ENCODE data around the gene KCNQ4. TPM values are rescaled to one million over a fixed set of nuclear protein-coding genes. Genes with fewer than 3 reads are reported as not detected.

The KCNQ4 gene
- total RNA-seq, 1 experiment from 2014 or later, result not detected

DNA sequence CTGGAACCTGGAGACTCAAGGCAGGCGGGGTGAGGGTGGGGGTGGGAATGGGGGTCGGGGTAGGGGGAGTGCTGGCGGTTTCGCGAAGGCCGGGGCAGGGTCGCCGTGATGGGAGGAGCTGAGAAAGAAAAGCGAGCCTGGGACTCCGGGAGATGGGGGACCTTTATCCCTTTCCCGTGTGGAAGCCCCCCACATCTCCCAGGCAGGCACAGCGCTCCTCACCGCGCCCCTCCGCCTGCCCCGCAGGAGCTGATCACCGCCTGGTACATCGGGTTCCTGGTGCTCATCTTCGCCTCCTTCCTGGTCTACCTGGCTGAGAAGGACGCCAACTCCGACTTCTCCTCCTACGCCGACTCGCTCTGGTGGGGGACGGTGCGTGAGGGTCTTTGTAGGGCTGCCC lies 35.5 kb downstream of the KCNQ4 start:
- TF ChIP-seq, protein P1, sequence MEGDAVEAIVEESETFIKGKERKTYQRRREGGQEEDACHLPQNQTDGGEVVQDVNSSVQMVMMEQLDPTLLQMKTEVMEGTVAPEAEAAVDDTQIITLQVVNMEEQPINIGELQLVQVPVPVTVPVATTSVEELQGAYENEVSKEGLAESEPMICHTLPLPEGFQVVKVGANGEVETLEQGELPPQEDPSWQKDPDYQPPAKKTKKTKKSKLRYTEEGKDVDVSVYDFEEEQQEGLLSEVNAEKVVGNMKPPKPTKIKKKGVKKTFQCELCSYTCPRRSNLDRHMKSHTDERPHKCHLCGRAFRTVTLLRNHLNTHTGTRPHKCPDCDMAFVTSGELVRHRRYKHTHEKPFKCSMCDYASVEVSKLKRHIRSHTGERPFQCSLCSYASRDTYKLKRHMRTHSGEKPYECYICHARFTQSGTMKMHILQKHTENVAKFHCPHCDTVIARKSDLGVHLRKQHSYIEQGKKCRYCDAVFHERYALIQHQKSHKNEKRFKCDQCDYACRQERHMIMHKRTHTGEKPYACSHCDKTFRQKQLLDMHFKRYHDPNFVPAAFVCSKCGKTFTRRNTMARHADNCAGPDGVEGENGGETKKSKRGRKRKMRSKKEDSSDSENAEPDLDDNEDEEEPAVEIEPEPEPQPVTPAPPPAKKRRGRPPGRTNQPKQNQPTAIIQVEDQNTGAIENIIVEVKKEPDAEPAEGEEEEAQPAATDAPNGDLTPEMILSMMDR (IDR thresholded peaks at IDR 0.05; ENCODE audit: unreplicated experiment), result no peak
- DNase-seq (ENCODE audit: unreplicated experiment), result no peak
- Mint-ChIP-seq H3K27ac (ENCODE audit: low read depth, unreplicated experiment) (no peak overlapping the region), H3K4me3 (ENCODE audit: unreplicated experiment) (no peak overlapping the region), H3K27me3 (ENCODE audit: insufficient read depth, unreplicated experiment) (peaks cover 14% of the 10 kb centered on the region), H3K9me3 (ENCODE audit: unreplicated experiment) (no peaks in the 10 kb centered on the region), H3K36me3 (ENCODE audit: insufficient read depth, unreplicated experiment) (no peaks in the 10 kb centered on the region), H3K4me1 (ENCODE audit: insufficient read depth, unreplicated experiment) (no peaks in the 10 kb centered on the region)
- POLR2A ChIA-PET, result no interaction called here
- no TSS peak for BruUV-seq (replicated peaks)
- intact Hi-C loops (cut with micrococcal nuclease), result no loop called here
- CTCF ChIA-PET, result interaction anchor here (0.9 kb wide), 1 partner anchor 31 kb away, joined by 3 read pairs; no protein-coding TSS in a partner anchor

GRCh38 chr1:40820251-40820797 lies 36.7 kb downstream of the KCNQ4 start:
- H3K4me3 Mint-ChIP-seq (ENCODE audit: unreplicated experiment), result no peak overlapping the region
- POLR2A ChIA-PET, result no interaction called here
- no peak overlapping the region for H3K27ac Mint-ChIP-seq (ENCODE audit: low read depth, unreplicated experiment)
- no peaks in the 10 kb centered on the region for H3K4me1 Mint-ChIP-seq (ENCODE audit: insufficient read depth, unreplicated experiment)
- CTCF ChIA-PET, result interaction anchor here (0.7 to 0.8 kb wide), 2 partner anchors 46 to 131 kb away, joined by 3 read pairs; no protein-coding TSS in a partner anchor
- TF ChIP-seq, protein P1 (IDR thresholded peaks at IDR 0.05; ENCODE audit: unreplicated experiment), result no peak
- no peaks in the 10 kb centered on the region for H3K9me3 Mint-ChIP-seq (ENCODE audit: unreplicated experiment)
- DNase-seq (ENCODE audit: unreplicated experiment), result peak; percentile 11
- H3K27me3 Mint-ChIP-seq (ENCODE audit: insufficient read depth, unreplicated experiment), result peaks cover 14% of the 10 kb centered on the region
- intact Hi-C loops (cut with micrococcal nuclease), result no loop called here
- H3K36me3 Mint-ChIP-seq (ENCODE audit: insufficient read depth, unreplicated experiment), result no peaks in the 10 kb centered on the region
- no TSS peak for BruUV-seq (replicated peaks)

DNA sequence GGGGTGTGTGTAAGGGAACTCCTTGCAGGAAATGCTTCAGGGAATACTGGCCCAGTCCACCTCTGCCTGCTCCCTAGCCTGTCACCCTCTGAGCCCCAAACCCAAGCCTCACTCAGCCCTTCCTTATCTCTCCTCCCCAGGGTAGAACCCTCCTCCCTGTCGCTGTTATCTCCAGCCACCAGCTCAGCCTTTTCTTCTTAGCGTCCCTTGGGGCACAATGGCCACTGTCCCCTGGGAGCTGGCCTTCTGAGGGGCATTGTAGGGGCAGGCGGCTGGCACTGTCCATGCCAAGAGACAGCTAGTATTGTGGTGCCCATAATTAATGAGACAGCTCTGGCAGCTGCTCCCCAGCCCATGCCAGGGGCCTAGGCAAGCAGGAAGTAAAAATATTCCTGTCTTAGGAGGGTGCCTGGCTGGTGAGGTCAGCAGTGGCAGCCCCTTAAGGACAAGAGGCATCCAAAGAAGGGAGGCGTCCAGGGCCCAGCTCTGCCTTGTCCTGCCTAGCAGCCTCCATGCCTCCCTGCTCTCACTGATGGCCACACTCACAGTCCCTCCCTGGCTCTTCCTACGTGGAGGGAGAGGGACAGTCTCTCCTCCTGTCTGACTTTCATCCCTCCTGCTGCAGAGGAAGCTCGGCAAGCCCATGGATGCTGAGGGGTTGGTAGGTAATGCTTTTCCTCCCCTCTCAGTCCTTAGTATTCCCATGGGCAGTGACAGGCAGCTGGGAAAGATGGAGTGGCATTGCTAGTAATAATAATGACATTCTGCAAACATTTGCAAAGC lies 37.5 kb downstream of the KCNQ4 start:
- Mint-ChIP-seq H3K9me3 (ENCODE audit: unreplicated experiment) (no peaks in the 10 kb centered on the region), H3K36me3 (ENCODE audit: insufficient read depth, unreplicated experiment) (no peaks in the 10 kb centered on the region), H3K27me3 (ENCODE audit: insufficient read depth, unreplicated experiment) (peaks cover 6% of the 10 kb centered on the region), H3K27ac (ENCODE audit: low read depth, unreplicated experiment) (no peak overlapping the region), H3K4me3 (ENCODE audit: unreplicated experiment) (no peak overlapping the region), H3K4me1 (ENCODE audit: insufficient read depth, unreplicated experiment) (no peaks in the 10 kb centered on the region)
- CTCF ChIA-PET, result interaction anchor here (0.7 to 1.0 kb wide), 3 partner anchors 47 to 140 kb away, joined by 3 to 4 read pairs (median 3); no protein-coding TSS in a partner anchor
- POLR2A ChIA-PET, result no interaction called here
- TF ChIP-seq, protein P1 (IDR thresholded peaks at IDR 0.05; ENCODE audit: unreplicated experiment), result no peak
- intact Hi-C loops (cut with micrococcal nuclease), result no loop called here
- BruUV-seq (replicated peaks), result no TSS peak
- DNase-seq (ENCODE audit: unreplicated experiment), result no peak

DNA sequence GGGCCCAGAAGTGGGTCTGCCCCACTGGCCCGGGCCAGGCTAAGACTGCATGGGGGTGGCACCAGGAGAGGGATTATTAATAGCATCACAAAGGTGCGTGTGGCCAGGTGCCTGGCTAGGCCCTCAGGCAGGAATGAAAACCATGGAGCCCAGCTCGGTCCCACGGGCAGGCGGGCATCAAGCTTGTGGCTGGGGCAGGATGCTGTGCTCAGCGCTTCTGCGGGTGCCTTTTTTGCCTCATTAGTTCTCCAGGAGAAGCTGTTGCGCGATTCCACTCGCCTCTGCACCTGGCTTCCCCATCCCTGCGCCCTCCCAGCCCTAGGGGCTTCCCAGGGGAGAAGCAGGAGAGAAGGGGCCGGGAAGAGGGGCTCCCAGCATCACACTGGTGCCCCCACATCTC lies 39.3 kb downstream of the KCNQ4 start:
- no peaks in the 10 kb centered on the region for H3K9me3 Mint-ChIP-seq (ENCODE audit: unreplicated experiment)
- no TSS peak for BruUV-seq (replicated peaks)
- H3K4me1 Mint-ChIP-seq (ENCODE audit: insufficient read depth, unreplicated experiment), result no peaks in the 10 kb centered on the region
- no peak overlapping the region for H3K4me3 Mint-ChIP-seq (ENCODE audit: unreplicated experiment)
- DNase-seq (ENCODE audit: unreplicated experiment), result no peak
- H3K36me3 Mint-ChIP-seq (ENCODE audit: insufficient read depth, unreplicated experiment), result no peaks in the 10 kb centered on the region
- ChIA-PET POLR2A (no interaction called here), CTCF (interaction anchor here (1.8 kb wide), 1 partner anchor 48 kb away, joined by 5 read pairs; no protein-coding TSS in a partner anchor)
- no peaks in the 10 kb centered on the region for H3K27me3 Mint-ChIP-seq (ENCODE audit: insufficient read depth, unreplicated experiment)
- intact Hi-C loops (cut with micrococcal nuclease), result no loop called here
- no peak overlapping the region for H3K27ac Mint-ChIP-seq (ENCODE audit: low read depth, unreplicated experiment)
- TF ChIP-seq, protein P1 (IDR thresholded peaks at IDR 0.05; ENCODE audit: unreplicated experiment), result no peak

Measured in MCF 10A (cell line).